Measurements from ENCODE around the gene PPM1K.

PPM1K gene

DNA sequence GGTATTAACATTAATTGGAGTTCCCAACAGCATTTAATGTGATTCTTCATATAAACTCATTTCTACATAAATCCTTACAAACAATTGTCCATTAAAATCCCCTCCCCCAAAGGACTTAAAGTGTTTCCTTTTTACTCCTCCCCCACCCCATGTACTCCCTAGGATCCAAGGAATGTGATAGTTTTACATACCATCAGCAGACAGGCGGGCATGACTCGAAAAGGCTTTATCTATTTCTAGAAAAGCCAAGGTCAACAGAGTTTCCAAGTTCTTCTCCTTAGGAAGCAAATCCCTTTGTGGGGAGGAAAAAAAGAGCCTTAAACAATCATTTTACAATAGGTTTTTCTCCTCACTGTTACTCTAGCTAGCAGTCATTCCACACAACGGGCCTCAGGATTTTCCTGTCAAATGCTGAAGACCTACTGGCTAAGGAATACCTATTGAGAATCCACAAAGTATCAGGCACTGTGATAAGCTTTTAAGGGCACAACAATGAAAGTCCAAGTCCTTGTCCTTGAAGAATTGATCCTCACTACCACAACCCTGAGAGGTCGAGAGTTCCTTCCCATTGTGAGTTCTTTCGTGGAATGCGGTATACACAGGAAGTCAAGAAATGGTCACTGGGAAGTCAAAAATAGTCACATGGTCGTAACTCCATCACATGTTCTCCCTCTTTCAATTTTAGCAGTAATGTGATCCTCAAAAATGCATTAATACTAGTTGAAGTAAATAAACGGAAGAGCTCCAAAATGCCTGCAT lies 7.2 kb downstream of the PPM1K start:
- no peak for DNase-seq (ENCODE audit: low spot score)

DNA sequence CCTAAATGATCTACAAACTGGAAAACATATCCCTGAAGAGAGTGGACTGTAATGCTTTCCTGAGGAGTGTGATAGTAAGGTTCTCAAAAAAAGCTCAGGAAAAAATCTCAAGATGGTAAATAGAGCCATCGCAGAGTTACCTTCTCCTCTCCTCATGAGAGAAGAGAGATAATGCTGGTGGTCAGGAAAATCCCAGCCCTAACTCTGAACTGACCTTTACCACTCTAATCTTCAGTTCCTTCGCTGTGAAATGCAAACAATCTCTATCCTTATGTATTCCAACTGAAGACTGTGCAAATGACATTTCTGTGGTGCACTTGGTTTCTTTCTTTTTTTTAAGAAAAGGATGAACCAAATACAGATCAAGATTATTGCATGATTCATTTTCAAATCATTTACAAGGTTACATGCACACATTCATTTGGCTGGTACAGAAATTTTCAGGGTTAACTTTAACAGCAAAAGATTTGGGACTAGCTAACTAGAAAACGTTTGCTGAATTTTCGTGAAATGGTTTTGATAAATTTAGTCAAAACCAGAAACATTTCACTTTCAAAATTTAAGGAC lies 8.3 kb downstream of the PPM1K start:
- DNase-seq (ENCODE audit: low spot score): no peak

DNA sequence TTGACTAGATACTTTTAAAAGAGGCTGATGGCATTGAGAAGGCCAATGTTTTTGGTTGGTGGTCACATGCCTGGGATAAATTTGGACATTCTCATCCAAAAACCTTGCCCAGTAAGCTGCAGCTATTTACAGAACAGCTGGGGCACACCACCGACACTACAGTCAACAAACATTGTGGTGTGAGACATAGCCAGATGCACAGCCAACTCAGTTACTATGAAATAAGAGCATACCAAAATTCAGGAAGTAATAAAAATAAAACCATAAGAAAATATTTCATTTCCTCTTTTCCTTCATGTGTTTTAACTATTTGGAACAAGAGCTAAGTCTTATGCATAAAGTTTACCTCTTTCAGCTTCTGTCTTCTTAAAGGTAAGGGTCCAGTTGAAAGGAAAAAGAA lies 8.8 kb downstream of the PPM1K start:
- no peak for DNase-seq (ENCODE audit: low spot score)

DNA sequence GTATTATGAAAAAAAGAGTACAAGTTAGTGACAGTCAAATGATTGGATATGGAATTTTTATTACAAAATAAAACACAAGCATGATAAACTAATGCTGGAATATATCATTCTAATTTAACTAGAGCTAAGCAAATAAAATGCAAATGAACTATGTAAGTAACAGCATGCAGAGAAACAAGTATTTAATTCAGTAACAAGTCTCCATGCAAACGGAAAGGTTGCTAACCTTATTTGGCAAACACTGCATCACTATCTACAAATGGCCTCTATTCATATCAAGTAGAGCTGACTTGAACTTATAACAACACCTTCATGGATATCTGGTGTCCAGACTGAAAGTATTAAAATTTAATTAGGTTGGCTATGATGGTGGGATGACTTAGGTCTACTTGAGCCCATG lies 15.4 kb downstream of the PPM1K start:
- no peak for DNase-seq (ENCODE audit: low spot score)

DNA sequence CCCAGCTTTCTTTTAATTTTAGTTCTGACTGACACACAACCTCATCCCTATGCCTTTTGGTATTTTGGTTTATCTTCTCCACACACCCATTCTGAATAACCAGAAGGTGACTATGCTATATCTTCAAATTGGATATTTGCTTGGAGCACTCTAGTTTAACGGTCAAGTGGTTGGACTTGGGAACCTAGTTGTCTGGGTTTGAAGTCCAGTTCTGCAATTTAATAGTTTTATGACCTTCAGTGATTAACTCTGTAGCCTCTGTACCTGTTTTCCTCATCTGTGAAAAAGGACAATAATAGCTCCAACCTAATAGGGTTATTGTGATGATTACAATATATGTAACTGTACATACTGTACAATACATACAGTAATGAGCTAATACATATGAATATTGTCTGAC lies 20.0 kb downstream of the PPM1K start:
- DNase-seq (ENCODE audit: low spot score): no peak

DNA sequence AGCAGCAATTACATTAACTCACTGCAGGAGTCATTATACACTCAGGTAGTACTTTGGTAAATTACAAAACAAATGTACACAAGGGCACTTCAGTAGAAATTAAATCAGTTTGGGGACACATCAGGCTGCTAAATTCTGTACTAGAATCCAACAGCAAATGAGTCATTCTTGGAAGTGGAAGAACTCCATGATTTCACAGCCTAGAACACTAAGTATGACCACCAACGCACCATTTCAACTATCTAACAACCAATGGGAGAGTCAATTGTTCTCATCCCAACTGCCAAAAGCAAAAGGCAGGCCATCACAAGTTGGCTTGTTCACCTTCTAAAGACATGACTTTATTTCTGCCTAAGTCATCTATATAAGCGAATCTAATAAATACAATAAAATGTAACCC lies 26.6 kb downstream of the PPM1K start:
- no peak for DNase-seq (ENCODE audit: low spot score)

DNA sequence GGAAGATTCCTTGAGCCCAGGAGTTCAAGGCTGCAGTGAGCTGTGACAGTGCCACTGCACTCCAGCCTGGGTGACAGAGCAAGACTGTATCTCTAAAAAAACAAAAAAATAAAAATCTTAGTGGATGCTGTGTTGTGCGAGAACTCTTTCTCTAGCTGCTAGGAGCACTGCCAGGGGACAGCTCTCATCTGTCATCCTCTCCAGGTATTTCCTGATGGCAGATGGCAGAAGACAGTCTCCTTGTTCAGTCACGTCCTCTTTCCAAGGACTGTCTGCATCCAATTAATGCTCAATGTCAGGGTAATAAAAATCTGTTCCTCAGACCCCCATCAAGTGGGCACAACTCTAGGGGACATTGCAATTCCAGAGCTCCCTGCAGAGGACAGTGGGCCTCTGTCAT lies 29.2 kb downstream of the PPM1K start:
- DNase-seq (ENCODE audit: low spot score): no peak

DNA sequence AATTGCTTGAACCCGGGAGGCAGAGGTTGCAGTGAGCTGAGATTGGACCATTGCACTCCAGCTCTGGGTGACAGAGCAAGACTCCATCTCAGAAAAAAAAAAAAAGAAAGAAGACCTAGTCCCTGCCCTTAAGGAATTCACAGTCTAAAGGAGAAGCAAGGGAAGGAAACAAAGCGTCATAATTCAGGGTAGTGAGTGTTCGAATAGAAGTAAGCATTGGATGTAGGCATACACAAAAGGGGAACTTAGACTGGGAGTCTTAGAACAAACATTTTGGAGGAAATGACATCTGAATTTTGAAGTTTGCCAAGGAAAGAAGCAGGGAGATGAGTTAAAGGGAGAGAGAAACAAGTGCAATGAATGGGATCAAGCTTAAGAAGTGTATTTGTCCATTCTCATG lies 32.4 kb downstream of the PPM1K start:
- no peak for DNase-seq (ENCODE audit: low spot score)

DNA sequence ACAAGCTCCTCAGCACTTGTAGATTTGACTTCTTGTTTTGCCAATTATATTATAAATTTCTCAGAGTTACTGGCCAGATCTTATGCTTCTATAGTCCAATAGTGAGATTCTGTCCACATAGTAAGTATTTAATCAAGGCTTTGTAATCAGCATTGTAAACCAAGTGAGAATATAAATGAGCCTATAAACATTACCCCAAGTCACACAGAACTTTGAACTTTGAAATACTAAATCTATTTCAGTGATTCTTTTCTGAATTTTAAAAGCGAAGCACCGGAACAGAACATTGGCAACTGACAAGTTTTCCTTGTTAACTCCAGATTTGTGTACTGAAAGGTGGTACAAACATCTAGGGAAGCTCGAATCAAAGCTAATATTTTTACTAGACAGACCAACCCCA lies 37.2 kb downstream of the PPM1K start:
- no peak for DNase-seq (ENCODE audit: low spot score)

DNA sequence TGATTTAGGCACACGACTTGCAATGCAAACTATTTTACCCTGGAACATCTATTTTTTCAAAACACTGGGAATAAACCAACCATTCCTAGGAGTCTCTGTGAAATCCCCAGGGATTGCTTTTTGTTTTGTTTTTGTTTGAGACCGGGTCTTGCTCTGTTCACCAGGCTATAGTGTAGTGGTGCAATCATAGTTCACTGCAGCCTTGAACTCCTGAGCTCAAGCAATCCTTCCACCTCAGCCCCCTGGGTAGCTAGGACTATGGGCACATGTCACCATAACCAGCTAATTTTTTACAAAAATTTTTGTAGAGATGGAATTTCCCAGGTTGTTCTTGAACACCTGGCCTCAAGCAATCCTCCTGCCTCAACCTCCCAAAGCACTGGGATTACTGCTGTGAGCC lies 37.8 kb downstream of the PPM1K start:
- DNase-seq (ENCODE audit: low spot score): no peak

DNA sequence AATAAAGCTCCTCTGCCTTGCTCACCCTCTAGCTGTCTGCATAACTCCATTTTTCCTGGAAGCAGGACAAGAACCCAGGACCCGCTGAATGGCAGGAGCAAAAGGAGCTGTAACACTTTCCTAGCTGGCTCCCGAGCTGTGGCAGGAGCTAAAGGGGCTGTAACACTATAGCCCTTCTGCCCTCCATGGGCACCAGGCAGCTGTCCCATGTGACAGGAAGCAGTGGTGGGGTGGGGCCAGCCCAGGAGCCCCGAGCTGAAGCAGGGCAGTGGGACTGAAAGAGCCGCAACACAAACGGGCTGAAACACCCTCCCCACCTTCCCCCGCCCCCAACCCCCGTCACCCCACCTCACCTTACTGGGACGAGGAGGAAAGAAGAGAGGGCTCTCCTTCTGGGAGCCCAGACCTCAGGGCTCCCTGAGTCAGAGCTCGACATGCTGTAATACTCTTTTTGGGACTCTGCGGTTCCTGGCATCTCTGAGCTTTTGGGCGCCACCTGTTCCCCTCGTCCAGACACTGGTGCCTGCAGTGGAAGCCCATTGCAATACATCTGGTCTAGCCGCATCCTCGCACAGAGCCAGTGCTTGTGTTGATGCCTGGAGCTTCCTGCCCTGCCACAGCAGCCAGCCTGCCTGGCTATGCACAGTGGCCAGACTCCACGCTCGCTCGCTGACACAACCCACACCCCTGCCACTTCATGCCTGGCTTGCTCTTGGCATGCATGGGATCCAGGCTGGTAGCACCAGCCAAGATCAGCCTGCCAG lies 39.4 kb downstream of the PPM1K start:
- no peak for DNase-seq (ENCODE audit: low spot score)

DNA sequence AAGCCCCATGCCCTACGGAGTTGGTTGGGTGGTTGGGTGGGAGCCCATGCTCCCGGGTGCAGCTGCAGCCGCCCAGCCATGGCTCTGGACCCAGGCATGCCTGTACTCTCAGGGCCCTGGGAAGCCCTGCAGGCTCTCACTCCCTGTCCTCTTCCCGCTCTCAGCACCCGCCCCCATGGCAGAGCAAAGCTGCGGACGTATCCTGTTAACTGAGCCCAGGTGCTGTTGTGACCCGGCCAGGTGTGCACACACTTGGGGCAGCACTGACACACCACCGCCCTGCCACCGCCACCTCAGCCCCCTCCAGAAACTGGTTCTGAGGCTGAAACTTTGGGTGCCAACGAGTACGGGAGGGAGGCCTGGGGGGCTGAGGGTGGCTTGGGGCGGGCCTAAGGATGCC lies 40.3 kb downstream of the PPM1K start:
- no peak for DNase-seq (ENCODE audit: low spot score)

DNA sequence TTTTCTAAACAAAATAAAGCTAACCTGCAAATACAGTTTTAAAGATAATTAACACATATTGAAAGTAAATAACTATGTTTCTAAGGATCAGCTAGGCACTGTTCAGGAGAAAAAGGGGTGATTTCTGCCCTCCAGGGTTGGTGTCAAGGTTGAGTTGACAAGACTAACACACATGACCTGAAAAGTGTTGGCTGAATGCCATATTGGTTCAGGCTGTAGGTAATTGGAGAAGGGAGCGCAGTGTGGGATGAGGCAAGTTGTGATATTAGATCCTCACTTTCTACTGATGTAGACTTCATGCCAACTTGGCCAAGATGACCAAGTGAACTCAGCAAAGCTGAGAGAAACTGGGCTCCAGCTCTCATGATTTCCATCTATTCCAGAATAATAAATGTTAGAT lies 42.2 kb downstream of the PPM1K start:
- DNase-seq (ENCODE audit: low spot score): no peak

DNA sequence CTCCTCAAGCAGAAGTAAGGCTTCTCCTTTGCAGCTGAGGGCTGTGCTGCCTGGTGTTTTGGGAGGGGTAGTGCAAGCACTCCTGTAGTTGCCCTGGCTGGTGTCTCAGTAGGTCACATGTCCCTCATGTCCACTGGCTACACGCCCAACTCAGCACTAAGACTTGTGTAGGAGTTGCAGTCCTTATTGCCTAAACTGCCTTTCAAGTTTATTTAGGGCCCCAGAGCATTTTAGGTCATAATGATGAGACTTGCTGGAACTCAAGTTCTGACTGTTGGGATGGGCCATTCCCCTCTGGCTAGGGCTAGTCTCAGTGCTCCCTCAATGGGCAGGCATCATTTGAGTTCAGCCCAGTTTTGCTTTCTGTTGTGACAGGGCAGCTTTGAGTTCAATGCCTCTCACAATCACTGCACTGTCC lies 44.1 kb downstream of the PPM1K start:
- peak; percentile 25 for DNase-seq (ENCODE audit: low spot score)

DNA sequence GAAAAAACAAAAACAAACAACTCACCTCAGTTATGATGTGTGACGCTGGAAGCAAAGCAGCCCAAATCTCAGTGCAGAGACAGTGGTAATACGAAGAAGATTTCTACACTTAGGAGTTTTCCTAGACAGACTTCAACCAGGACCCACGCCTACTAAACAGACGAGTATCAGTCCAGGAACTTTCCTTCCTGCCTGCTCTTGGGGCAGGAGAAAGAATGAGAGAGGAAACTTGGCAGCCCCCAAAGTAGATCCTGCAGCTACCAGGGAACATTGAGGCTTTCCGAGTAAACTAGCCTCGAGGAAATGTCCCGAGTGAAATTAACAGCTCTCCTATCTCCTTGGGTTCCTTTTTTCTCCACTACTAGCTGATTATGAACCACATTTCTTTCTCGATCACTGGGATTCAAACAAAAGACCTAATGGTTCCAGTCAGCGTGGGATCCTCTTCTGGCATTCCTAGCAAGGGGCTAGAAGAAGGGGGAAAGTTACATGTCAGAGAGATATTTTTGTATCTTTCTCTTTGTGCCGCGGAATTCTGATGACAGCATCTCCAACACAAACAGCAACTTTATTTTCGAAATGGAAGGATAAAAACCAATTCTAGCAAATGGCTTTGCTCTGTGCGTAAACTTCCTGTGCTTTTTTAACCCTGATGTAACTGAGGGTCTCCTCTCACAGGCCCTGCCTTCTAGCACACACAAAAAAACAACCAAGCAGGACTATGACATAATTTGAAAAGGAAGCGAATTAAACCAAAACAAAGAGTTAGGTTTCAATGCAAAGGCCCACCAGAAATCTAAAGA lies 53.2 kb downstream of the PPM1K start:
- DNase-seq (ENCODE audit: low spot score): peak; percentile 19

DNA sequence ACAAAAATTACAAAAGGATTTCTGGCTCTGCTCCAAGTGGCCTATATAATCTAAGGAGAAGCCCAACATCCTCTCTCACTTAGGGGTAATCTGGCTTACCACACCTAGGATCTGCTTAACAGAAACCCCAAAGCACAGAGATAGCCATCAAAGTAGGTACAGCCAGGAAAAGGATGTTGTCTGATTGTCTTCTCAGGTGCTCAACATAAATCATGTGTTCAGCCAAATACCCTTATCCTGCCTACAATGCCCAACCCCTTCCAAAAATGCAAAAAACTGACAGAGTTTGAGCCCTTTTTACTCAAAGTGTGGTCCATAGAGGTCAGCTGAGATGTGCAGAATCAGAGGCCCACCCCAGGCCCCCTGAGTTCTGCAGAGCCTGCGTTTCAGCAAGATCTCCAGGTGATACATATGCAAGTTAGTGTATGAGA lies 53.9 kb downstream of the PPM1K start:
- no peak for DNase-seq (ENCODE audit: low spot score)

DNA sequence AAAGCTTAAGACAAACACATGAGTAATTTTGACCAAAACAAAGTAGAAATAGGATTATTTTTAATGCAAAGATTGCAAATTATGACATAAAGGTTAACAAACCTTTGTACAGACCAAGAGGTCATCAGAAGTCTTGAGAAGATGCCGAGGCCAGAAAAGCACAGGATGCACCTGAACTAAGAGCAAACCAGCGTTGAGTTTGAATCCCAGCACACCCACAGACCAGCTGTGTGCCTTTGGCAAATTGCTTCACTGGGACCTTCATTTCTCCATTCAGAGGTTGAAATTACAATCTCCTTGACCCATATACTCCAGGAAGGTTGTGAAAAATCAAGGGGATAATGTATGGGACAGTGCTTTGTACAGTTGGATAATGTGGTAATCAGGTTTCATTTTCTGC lies 56.6 kb downstream of the PPM1K start:
- DNase-seq (ENCODE audit: low spot score): no peak

DNA sequence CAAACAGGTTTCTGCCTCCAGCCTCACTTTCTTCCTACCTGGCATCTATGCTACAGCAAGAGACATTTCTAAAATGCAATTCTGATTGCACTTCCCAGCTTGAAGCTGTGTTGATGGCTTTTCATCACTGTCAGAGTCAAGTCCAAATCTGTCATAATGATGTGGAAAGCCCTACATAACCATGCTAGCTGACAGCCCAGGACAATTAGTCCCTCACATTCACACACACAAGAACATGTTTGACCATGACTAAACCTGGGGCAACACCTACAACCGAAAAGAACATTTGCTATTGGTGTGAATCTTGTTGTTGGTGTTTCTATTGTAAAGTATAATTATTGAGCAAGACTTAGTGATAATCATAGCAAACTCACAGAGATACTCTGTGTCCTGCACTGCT lies 58.2 kb downstream of the PPM1K start:
- no peak for DNase-seq (ENCODE audit: low spot score)

DNA sequence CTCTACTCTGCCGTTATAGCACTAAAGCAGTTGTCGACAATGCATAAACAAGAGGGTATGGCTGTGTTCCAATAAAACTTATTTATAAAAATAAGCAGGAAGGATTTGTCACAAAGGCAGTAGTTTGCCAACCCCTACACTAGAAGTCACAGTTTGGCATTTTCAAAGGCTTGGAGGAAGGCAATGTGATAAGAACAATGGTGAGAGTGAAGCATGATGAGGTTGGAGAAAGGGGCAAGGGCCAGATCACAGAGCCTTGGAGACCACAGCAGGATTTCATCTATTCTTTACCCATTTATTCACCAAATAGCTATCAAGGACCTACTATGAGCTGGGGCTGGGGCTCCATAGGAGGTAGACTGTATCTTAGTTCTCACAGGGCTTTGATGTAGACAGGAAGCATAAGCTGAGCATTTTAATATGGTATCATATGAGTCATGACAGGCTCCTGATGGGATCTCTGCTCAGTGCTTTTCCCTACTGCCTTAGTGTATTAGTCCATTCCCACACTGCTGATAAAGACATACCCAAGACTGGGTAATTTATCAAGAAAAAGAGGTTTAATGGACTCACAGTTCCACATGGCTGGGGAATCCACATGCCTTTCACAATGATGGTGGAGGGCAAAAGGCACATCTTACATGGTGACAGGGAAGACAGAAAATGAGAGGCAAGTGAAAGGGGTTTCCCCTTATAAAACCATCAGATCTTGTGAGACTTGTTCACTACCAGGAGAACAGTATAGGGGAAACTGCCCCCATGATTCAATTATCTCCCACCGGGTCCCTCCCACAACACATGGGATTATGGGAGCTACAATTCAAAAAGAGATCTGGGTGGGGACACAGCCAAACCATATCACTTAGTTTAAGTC lies 58.9 kb downstream of the PPM1K start:
- no peak for DNase-seq (ENCODE audit: low spot score)

DNA sequence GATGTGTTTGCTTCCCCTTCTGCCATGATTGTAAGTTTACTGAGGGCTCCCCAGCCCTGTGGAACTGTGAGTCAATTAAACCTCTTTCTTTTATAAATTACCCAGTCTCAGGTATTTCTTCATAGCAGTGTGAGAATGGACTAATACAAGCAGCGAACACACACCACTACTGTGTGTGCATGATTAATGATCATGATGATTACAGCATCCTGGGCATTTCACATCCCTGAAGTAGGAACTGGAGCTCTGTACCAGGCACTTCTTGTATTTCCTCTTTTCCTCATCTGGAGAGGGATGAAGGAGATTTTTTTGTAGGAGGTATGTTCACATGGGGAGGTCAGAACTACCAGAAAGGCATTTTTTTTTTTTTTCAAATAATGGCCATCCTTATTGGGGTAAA lies 60.8 kb downstream of the PPM1K start:
- no peak for DNase-seq (ENCODE audit: low spot score)

DNA sequence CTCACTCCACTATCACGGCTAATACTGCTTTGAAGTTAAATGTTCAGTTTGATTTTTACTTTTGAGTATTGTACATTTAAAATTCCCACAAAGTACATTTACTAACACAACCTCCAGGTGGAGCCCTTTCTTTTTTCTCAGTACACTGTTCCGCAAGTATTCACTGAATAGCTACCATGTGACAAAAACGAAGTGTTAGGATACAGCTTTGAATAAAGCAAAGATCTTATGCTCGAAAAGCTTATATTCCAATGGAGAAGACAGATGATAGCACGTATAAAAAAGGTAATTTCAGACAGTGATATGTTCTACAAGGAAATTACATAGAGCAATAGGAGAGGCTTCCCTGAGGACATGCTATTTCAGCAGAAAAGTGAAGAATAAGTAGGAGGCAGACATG lies 65.3 kb downstream of the PPM1K start:
- DNase-seq (ENCODE audit: low spot score): peak; percentile 60

DNA sequence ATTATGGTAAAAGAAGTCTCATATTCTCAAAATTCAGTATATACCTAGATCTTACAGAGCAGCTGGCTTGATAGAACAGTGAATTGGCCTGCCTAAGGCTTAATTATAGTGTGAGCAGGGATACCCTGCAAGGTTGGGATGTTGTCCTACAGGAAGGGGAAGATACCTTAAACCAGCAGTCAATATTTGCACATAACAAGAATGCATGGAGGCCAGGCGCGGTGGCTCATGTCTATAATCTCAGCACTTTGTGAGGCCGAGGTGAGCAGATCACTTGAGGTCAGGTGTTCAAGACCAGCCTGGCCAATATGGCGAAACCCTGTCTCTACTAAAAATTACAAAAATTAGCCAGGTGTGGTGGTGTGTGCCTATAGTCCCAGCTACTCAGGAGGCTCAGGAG lies 67.2 kb downstream of the PPM1K start:
- DNase-seq (ENCODE audit: low spot score): no peak
